ENCODE data around the gene RHBG. TPM values are rescaled to one million over a fixed set of nuclear protein-coding genes. Genes with fewer than 3 reads are reported as not detected.

RHBG gene
- total RNA-seq, 1 experiment from 2014 or later: 5.7 TPM

DNA sequence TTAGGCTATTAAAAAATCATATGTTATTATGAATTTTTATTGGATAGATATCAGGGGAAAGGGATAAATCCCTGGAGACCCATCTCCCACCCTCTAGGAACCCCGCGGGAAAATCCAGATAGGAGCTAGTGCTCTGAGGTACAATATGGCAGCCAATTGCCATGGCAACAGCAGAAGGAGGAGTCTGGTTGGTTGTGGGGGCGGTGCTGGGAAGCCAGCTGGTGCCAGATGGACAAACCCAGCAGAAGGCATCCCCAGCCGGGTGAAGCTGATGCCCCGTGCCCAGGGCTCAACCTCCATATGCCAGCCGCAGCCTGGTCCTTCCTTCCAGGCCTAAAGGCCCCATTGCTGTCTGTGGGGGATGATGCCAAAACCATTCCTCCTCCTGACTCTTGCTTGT, 38.3 kb downstream of the RHBG start:
- ChIA-PET RAD21 (ENCODE audit: low non-redundant PET in 1 of 2, low total read pairs in 2 of 2, uncharacterized antibody in 2 of 2, unreplicated experiment in 2 of 2) (no interaction called here), POLR2A (no interaction called here), CTCF (interaction anchor here (1.1 kb wide), 1 partner anchor 22 kb away, joined by 4 read pairs; no protein-coding TSS in a partner anchor)
- peaks cover 0 to 4% of the 10 kb centered on the region in 2 experiments; a peak in 1 of 4 replicates for H3K36me3 ChIP-seq (ENCODE audit: control insufficient read depth in 1 of 2, insufficient read depth in 2 of 2, low read length in 2 of 2)
- intact Hi-C loops (cut with micrococcal nuclease): no loop called here
- H3K79me2 ChIP-seq (ENCODE audit: insufficient read depth, low read length): no peaks in the 10 kb centered on the region
- H2AFZ ChIP-seq (ENCODE audit: low read depth, low read length, poor library complexity, severe bottlenecking): no peak overlapping the region
- H3K4me1 ChIP-seq (ENCODE audit: control insufficient read depth in 1 of 2, insufficient read depth in 2 of 2, low read length in 2 of 2): no peaks in the 10 kb centered on the region
- no peak overlapping the region for H3K27ac ChIP-seq (ENCODE audit: low read depth, low read length)
- no peak overlapping the region for H3K4me2 ChIP-seq (ENCODE audit: low read length)
- no peak overlapping the region for H3K4me3 ChIP-seq (replicated peaks in 1 of 2; ENCODE audit: low read depth in 1 of 2, low read length in 2 of 2)
- DNase-seq (ENCODE audit: low read depth, low spot score) (no peak), ATAC-seq (peak; percentile 52)
- BruUV-seq (replicated peaks): no TSS peak
- TF ChIP-seq, protein P1, sequence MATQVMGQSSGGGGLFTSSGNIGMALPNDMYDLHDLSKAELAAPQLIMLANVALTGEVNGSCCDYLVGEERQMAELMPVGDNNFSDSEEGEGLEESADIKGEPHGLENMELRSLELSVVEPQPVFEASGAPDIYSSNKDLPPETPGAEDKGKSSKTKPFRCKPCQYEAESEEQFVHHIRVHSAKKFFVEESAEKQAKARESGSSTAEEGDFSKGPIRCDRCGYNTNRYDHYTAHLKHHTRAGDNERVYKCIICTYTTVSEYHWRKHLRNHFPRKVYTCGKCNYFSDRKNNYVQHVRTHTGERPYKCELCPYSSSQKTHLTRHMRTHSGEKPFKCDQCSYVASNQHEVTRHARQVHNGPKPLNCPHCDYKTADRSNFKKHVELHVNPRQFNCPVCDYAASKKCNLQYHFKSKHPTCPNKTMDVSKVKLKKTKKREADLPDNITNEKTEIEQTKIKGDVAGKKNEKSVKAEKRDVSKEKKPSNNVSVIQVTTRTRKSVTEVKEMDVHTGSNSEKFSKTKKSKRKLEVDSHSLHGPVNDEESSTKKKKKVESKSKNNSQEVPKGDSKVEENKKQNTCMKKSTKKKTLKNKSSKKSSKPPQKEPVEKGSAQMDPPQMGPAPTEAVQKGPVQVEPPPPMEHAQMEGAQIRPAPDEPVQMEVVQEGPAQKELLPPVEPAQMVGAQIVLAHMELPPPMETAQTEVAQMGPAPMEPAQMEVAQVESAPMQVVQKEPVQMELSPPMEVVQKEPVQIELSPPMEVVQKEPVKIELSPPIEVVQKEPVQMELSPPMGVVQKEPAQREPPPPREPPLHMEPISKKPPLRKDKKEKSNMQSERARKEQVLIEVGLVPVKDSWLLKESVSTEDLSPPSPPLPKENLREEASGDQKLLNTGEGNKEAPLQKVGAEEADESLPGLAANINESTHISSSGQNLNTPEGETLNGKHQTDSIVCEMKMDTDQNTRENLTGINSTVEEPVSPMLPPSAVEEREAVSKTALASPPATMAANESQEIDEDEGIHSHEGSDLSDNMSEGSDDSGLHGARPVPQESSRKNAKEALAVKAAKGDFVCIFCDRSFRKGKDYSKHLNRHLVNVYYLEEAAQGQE (IDR thresholded peaks at IDR 0.05; ENCODE audit: low read depth): no peak
- TF ChIP-seq POLR2A (IDR thresholded peaks at IDR 0.05; ENCODE audit: borderline replicate concordance, extremely low read depth, insufficient read depth, insufficient read length) (no peak), RAD21 (IDR thresholded peaks at IDR 0.05; ENCODE audit: low read depth) (no peak), JUND (IDR thresholded peaks at IDR 0.05) (no peak), SIN3A (IDR thresholded peaks at IDR 0.05; ENCODE audit: low read depth) (no peak), CEBPB (IDR thresholded peaks at IDR 0.05; ENCODE audit: low read depth) (no peak), SRF (IDR thresholded peaks at IDR 0.05; ENCODE audit: low read depth) (no peak)
- TF ChIP-seq, protein P2, sequence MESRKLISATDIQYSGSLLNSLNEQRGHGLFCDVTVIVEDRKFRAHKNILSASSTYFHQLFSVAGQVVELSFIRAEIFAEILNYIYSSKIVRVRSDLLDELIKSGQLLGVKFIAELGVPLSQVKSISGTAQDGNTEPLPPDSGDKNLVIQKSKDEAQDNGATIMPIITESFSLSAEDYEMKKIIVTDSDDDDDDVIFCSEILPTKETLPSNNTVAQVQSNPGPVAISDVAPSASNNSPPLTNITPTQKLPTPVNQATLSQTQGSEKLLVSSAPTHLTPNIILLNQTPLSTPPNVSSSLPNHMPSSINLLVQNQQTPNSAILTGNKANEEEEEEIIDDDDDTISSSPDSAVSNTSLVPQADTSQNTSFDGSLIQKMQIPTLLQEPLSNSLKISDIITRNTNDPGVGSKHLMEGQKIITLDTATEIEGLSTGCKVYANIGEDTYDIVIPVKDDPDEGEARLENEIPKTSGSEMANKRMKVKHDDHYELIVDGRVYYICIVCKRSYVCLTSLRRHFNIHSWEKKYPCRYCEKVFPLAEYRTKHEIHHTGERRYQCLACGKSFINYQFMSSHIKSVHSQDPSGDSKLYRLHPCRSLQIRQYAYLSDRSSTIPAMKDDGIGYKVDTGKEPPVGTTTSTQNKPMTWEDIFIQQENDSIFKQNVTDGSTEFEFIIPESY (IDR thresholded peaks at IDR 0.05; ENCODE audit: extremely low read depth, insufficient replicate concordance, low read length): no peak
- H3K27me3 ChIP-seq (ENCODE audit: insufficient read depth, low read length): no peaks in the 10 kb centered on the region
- no peaks in the 10 kb centered on the region for H3K9me3 ChIP-seq (ENCODE audit: control insufficient read depth in 1 of 2, insufficient read depth in 1 of 2, low read depth in 1 of 2, low read length in 2 of 2)
- H3K9me2 ChIP-seq (ENCODE audit: insufficient read depth): no peaks in the 10 kb centered on the region
- H4K20me1 ChIP-seq (ENCODE audit: insufficient read depth): no peaks in the 10 kb centered on the region
- H3K9ac ChIP-seq (ENCODE audit: low read length): no peak overlapping the region
